B cell (primary cell): Measurements from ENCODE around the gene SOAT2.

Experiments
- CTCF ChIP-seq: fragments of 200-600 bp; IDR thresholded peaks from one replicate; pipeline ENCODE4 v1.8.0; 2022; ENCODE audit warnings: antibody characterized with exemption, mild to moderate bottlenecking
- EZH2 ChIP-seq: IDR thresholded peaks from 2 replicates; pipeline ENCODE4 v1.6.1; 2012; ENCODE audit warnings: borderline replicate concordance, low read depth, mild to moderate bottlenecking, moderate library complexity, low read length; ENCODE audit not compliant: insufficient read depth, poor library complexity, severe bottlenecking

GRCh38 chr12:53070877-53071492 is 32.3 kb upstream of the SOAT2 start:
- TF ChIP-seq CTCF (no peak), EZH2 (no peak)
